Epithelial cell of proximal tubule (primary cell): Measurements from ENCODE around the gene C2CD4B. TPM values are rescaled to one million over a fixed set of nuclear protein-coding genes. Genes with fewer than 3 reads are reported as not detected.

Experiments
- DNase-seq: peaks from one replicate; pipeline ENCODE4 v3.0.0-alpha.2; 2011; ENCODE audit warnings: low read depth
- H3K4me3 ChIP-seq: 2 replicates; pipeline ENCODE4 v1.5.1; 2011; ENCODE audit warnings: low read depth, mild to moderate bottlenecking, low read length
- total RNA-seq: library from RNA; depleted of rRNA; stranded (reverse); fragments of >200 nt; gene quantifications from 2 replicates; pipeline ENCODE4 v1.2.3, GENCODE V29; 2015
- TF ChIP-seq, protein P1 (sequence below): conservative IDR thresholded peaks from 2 replicates; pipeline ENCODE4 v1.5.1; 2012; ENCODE audit warnings: low read depth, mild to moderate bottlenecking, low read length

The C2CD4B gene
- total RNA-seq, 1 donor from 2014 or later, result 0.12 TPM

DNA sequence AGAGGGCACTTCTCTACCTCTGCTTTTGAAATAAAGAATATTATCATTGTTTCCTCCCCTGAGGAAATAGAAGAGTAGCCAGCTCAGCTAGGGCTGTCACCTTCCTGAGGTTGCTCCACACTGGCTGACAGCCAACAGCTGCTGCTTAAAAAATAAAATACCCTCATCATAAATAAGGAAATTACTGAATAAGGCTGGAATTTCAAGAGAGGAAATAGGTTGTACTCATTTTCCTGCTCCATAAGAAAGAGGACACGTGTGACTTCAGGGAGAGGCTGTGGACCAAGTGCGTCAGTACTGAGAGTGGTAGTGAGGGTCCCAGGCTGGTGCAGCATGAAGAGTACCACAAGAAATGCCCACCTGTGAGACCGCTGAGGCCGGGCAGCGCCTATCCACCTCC lies 8.1 kb upstream of the C2CD4B start:
- H3K4me3 ChIP-seq, result no peak overlapping the region
- TF ChIP-seq, protein P1, sequence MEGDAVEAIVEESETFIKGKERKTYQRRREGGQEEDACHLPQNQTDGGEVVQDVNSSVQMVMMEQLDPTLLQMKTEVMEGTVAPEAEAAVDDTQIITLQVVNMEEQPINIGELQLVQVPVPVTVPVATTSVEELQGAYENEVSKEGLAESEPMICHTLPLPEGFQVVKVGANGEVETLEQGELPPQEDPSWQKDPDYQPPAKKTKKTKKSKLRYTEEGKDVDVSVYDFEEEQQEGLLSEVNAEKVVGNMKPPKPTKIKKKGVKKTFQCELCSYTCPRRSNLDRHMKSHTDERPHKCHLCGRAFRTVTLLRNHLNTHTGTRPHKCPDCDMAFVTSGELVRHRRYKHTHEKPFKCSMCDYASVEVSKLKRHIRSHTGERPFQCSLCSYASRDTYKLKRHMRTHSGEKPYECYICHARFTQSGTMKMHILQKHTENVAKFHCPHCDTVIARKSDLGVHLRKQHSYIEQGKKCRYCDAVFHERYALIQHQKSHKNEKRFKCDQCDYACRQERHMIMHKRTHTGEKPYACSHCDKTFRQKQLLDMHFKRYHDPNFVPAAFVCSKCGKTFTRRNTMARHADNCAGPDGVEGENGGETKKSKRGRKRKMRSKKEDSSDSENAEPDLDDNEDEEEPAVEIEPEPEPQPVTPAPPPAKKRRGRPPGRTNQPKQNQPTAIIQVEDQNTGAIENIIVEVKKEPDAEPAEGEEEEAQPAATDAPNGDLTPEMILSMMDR, result no peak
- no peak for DNase-seq

DNA sequence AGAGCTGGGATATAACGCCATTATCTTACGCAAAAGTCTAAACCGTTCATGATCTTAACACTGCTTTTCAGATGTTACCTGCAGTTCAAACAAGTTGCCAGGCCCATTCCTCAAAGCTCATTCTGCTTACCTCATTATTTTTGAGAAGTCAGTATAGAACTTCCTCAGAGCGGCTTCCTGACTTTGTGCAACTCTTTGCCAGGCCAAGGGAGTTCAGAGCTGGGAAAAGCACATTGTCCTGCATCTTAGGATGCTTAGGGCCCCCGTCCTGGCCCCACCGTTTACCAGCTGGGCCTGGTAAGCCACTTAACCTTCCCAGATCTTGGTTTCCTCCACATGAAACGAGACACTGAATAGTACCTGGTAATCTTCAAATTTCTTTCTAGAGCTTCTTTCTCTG lies 6.8 kb upstream of the C2CD4B start:
- no peak overlapping the region for H3K4me3 ChIP-seq
- DNase-seq, result no peak
- TF ChIP-seq, protein P1, result no peak

DNA sequence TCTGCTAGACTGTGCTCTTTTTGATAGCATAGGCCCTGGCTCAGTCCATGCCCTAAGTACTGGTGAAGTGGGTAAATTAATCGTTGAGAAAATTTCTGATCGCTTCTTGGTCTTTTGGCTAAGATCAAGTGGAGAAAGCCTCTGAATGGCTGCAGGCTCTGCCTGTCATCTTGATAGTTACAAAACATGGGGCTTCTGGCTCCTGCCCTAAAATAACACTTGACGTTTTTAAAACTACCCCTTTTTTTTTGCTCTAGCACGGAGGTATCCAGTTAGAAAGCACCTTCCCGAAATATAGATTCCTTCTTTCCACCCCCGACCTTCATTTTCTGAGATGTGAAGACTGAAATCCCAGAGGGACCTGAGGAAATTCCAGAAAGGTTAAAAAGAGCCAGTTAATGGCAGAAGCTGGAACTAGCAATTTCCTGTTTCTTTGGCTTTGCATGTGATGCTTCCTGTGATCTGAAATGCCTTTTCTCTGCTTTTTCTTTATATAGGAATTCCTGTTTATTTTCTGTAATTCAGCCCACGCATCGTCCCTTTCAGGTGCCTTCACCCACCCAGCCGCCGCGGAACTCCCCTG lies 799 bp upstream of the C2CD4B start:
- no peak overlapping the region for H3K4me3 ChIP-seq
- DNase-seq, result no peak
- TF ChIP-seq, protein P1, result no peak

DNA sequence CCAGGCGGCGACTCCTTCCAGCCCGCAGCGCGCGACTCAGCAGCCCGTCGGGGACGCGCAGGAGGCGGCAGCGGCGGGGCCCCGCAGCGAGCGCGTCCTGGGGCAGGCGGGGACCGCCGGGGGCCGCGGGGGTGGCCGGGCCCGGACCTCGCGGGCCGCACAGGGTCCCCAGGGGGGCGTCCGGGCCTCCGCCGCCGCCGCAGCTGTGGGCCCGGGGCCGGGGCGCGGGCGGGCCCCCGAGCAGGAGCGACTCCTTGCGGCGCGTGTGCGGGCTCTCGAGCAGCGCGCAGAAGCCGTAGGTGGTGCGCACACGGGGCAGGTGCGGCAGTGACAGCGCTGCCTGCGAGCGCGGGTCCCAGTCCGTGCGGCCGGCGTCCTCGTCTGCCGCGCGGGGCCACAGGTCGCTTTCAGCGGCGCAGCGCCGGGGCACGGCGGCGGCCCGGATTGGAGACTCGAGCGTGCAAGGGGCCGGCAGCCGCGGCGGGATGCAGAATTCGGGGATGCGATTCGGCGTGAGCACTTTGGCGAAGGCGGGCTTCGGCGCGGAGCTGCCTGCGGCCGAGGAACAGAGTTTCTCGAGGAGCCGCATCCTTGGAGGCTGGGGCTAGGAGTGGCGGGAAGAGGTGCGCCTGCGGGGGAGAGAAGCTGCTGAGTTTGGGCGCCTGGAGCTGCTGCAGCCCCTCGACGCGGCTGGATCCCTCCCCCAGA lies 535 bp downstream of the C2CD4B start:
- DNase-seq, result no peak
- peak overlapping the region; percentile 49 for H3K4me3 ChIP-seq
- TF ChIP-seq, protein P1, result no peak

DNA sequence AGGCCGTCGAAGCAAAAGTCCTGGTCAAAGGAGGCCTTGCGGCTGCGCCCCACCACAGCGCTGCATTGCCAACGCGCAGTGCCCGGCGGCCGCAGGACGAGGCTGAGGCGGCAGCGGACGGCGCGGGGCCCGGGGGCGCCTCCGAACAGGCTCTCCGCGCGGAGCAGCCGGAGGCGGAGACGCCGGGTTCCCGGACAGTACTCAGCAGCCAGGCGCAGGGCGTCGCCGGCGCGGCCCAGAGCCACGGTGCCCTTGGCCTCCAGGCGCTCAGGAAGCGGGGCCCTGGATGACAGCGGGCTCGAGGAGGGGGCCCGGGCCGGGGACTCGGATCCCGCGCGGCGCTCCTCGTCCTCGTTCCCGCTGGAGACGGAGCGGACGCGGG lies 1.1 kb downstream of the C2CD4B start:
- TF ChIP-seq, protein P1, result no peak
- no peak for DNase-seq
- peak overlapping the region; percentile 42 for H3K4me3 ChIP-seq

DNA sequence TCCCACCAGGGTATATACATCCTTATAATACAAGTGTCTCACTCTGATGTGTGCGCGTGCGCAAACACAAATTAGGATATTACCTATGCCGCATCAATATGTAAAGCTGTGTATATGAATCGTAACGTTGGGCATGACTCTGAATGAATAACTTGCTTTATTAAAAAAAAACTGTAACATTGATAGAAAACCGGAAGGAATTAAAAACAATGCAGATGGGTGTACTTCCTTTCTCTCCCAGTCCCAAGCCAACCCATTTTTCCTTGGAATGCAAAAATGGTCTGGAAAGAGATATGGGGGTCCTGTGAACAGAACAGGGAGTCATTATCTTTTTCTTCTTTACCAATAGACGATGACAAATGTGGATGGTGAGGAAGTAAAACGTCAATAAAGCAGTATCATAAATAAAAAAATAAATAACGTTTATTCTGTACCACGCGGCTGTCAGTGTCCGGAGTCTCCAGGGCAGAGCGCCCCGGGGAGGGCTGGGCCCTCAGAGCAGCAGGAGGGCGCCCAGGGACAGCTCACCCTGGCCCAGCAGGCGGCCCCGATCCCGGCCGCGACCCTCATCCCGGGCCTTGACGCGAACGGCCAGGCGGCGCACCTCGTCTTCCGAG lies 1.6 kb downstream of the C2CD4B start:
- peak overlapping the region; percentile 42 for H3K4me3 ChIP-seq
- TF ChIP-seq, protein P1, result no peak
- DNase-seq, result no peak
